Hindlimb muscle (tissue), 1 donor: ENCODE data around the gene PLPP1. TPM values are rescaled to one million over a fixed set of nuclear protein-coding genes. Genes with fewer than 3 reads are reported as not detected.

Experiments
- DNase-seq: peaks from one replicate; pipeline ENCODE4 v3.0.0-alpha.2; 2013
- polyA plus RNA-seq: library from polyadenylated mRNA; unstranded; fragments of 120-200 nt; gene quantifications from one replicate; pipeline ENCODE4 v1.2.1, GENCODE V29; 2013; ENCODE audit not compliant: insufficient read length

The PLPP1 gene
- polyA plus RNA-seq, 1 donor, result 62.9 TPM

- no peak for DNase-seq
Measured at GRCh38 chr5:55502759-55503158, 32.0 kb downstream of the PLPP1 start.

GRCh38 chr5:55498457-55498856, 36.3 kb downstream of the PLPP1 start:
- no peak for DNase-seq

- no peak for DNase-seq
Measured at GRCh38 chr5:55497712-55498111, 37.1 kb downstream of the PLPP1 start.

GRCh38 chr5:55495216-55495615, 39.5 kb downstream of the PLPP1 start:
- no peak for DNase-seq

- DNase-seq, result no peak
Measured at GRCh38 chr5:55492449-55492848, 42.3 kb downstream of the PLPP1 start.

- no peak for DNase-seq
Measured at GRCh38 chr5:55485073-55485472, 49.7 kb downstream of the PLPP1 start.

GRCh38 chr5:55484531-55484930, 50.2 kb downstream of the PLPP1 start:
- no peak for DNase-seq

GRCh38 chr5:55483885-55484284, 50.9 kb downstream of the PLPP1 start:
- DNase-seq, result no peak

- no peak for DNase-seq
Measured at GRCh38 chr5:55481293-55481855, 53.4 kb downstream of the PLPP1 start.

GRCh38 chr5:55480781-55481180, 54.0 kb downstream of the PLPP1 start:
- no peak for DNase-seq

- no peak for DNase-seq
Measured at GRCh38 chr5:55472642-55473041, 62.1 kb downstream of the PLPP1 start.

GRCh38 chr5:55471468-55471867, 63.3 kb downstream of the PLPP1 start:
- no peak for DNase-seq

- DNase-seq, result no peak
Measured at GRCh38 chr5:55470282-55470681, 64.5 kb downstream of the PLPP1 start.

- no peak for DNase-seq
Measured at GRCh38 chr5:55469839-55470238, 64.9 kb downstream of the PLPP1 start.

- DNase-seq, result no peak
Measured at GRCh38 chr5:55467862-55468551, 66.8 kb downstream of the PLPP1 start.

GRCh38 chr5:55463613-55464012, 71.2 kb downstream of the PLPP1 start:
- no peak for DNase-seq

GRCh38 chr5:55459572-55459971, 75.2 kb downstream of the PLPP1 start:
- no peak for DNase-seq

- no peak for DNase-seq
Measured at GRCh38 chr5:55456216-55456895, 78.4 kb downstream of the PLPP1 start.

GRCh38 chr5:55454282-55454681, 80.5 kb downstream of the PLPP1 start:
- no peak for DNase-seq

- no peak for DNase-seq
Measured at GRCh38 chr5:55453211-55453610, 81.6 kb downstream of the PLPP1 start.

- no peak for DNase-seq
Measured at GRCh38 chr5:55451976-55452375, 82.8 kb downstream of the PLPP1 start.

GRCh38 chr5:55450050-55450765, 84.6 kb downstream of the PLPP1 start:
- DNase-seq, result no peak

- no peak for DNase-seq
Measured at GRCh38 chr5:55446640-55447351, 88.0 kb downstream of the PLPP1 start.
